Gastrocnemius medialis (tissue), 4 donors: Measurements from ENCODE around the gene TBX1. TPM values are rescaled to one million over a fixed set of nuclear protein-coding genes. Genes with fewer than 3 reads are reported as not detected.
A peak's percentile ranks its signal among the peaks of the same experiment; 100 is the strongest.

ENCODE experiments used
- ATAC-seq, 2 donors: fragments of 150-250 bp; one replicate each; pipeline ENCODE4 v1.9.1; 2016
- DNase-seq, 2 donors: peaks; one replicate each; pipeline ENCODE4 v3.0.0-alpha.2; 2019
- H3K27ac ChIP-seq, 4 donors: fragments of 200-600 bp; sonication (generic); 1 replicate in 1 of 4; 2 replicates in 3 of 4; pipeline ENCODE4 v1.5.1; 2016 to 2018; ENCODE audit warnings: mild to moderate bottlenecking in 2 of 4, moderate library complexity in 1 of 4
- H3K27me3 ChIP-seq, 3 donors: fragments of 200-600 bp; sonication (generic) in 2 of 3; 1 replicate in 1 of 3; 2 replicates in 2 of 3; pipeline versions ENCODE4 v1.5.1 to v1.6.0; 2016 to 2019; ENCODE audit warnings: mild to moderate bottlenecking in 1 of 3, moderate library complexity in 1 of 3
- H3K36me3 ChIP-seq, 2 donors: fragments of 200-600 bp; sonication (generic) in 1 of 2; one replicate each; pipeline ENCODE4 v1.5.1; 2017 to 2018
- H3K4me1 ChIP-seq, 2 donors: fragments of 200-600 bp; sonication (generic) in 1 of 2; one replicate each; pipeline ENCODE4 v1.5.1; 2016 to 2017; ENCODE audit warnings: mild to moderate bottlenecking in 2 of 2
- H3K4me3 ChIP-seq, 4 donors: fragments of 200-600 bp; sonication (generic) in 3 of 4; 1 replicate in 1 of 4; 2 replicates in 3 of 4; pipeline ENCODE4 v1.5.1; 2016 to 2019; ENCODE audit warnings: mild to moderate bottlenecking in 2 of 4
- H3K9me3 ChIP-seq, 3 donors: fragments of 200-600 bp; sonication (generic) in 2 of 3; 1 replicate in 1 of 3; 2 replicates in 2 of 3; pipeline ENCODE4 v1.5.1; 2016 to 2019
- POLR2A ChIP-seq, 2 donors: fragments of 450-650 bp; IDR thresholded peaks; one replicate each; pipeline ENCODE4 v1.6.1; 2017; ENCODE audit warnings: antibody characterized with exemption in 2 of 2, mild to moderate bottlenecking in 2 of 2, moderate library complexity in 2 of 2
- in situ Hi-C, 4 donors: fragments of 200-750 bp; cut with MboI; loops; one replicate each; pipeline versions ENCODE4 v1.15.0 to v1.8.0; 2017; ENCODE audit warnings: low sequenced_read_pairs in 4 of 4
- intact Hi-C: fragments of 100-400 bp; cut with DNase I; formaldehyde crosslinking; loops from one replicate; pipeline ENCODE4 v1.15.1; 2023; ENCODE audit warnings: low total_unique reads
- total RNA-seq, 4 donors: library from RNA; depleted of rRNA; stranded (reverse); fragments of >200 nt; gene quantifications; one replicate each; pipeline versions ENCODE4 v1.1.0 to v1.2.3, GENCODE V29; 2016
- TF ChIP-seq, protein P1 (sequence below), 5 experiments: fragments of 450-650 bp in 3 of 5; fragments of 200-600 bp in 2 of 5; sonication (generic) in 2 of 5; IDR thresholded peaks in 4 of 5; conservative IDR thresholded peaks in 1 of 5; 1 replicate in 4 of 5; 2 replicates in 1 of 5; pipeline ENCODE4 v1.5.1; 2016 to 2019; ENCODE audit warnings: antibody characterized with exemption in 5 of 5, mild to moderate bottlenecking in 3 of 5, moderate library complexity in 3 of 5

The TBX1 gene
- total RNA-seq: 10 to 100 TPM; 27.9 to 38.9 (median 36.3) TPM

DNA sequence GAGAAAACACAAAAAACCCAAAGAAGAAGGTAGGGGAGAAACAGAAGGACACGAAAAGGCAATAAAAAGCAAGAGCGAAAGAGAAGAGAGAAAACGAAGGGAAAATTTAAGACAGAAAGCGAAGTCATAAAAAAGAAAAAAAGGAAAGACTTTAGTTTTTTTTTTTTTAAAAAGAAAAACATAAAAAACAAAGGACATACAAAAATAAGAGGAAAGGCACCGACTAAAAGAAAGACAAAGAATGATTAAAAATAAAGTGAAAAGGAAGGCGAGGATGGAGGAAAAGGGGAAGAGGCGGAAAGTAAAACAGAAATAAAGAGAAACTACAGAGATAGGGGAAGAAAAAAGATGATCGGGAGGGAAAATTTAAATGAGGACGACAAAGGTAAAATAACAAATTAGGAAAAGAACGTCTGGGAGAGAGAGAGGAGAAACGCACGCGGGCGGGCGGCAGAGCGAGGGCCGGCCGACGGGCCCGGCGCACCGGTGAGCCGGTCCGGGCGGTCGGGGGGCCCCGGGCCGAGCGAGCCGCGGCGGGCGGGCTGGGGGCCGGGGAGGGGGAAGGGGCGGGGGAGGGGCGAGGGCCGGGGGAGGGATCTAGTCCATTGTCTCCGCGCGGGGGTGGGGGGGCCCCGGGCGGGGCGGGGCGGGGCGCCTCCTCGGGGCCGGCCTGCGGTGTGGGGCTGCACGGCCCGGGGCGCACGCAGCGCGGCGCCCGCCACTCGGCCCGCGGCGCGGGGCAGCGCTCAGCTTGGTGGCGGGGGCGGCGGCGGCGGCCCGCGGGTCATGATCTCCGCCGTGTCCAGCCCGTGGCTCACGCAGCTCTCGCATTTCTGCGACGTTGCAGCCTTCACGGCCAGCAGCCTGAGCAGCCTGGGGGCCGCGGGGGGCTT is at the start of gene TBX1:
Gene TBX1 (plus strand): TSS at position 721 of the 893 bp plus-strand sequence. CDS start 66 bp downstream, at position 787.
- Histone ChIP-seq H3K36me3 (no peaks in the 10 kb centered on the region), H3K27me3 (peaks cover 23 to 44% (median 24%) of the 10 kb centered on the region in 3 donors), H3K9me3 (no peaks in the 10 kb centered on the region), H3K4me3 (peak within 1 kb of the TSS; percentile 51 to 54 (median 53)), H3K4me1 (peaks cover 4% of the 10 kb centered on the region in 2 donors), H3K27ac (peak within 1 kb of the TSS; percentile 79 to 81 (median 80))
- TF ChIP-seq, protein P1, sequence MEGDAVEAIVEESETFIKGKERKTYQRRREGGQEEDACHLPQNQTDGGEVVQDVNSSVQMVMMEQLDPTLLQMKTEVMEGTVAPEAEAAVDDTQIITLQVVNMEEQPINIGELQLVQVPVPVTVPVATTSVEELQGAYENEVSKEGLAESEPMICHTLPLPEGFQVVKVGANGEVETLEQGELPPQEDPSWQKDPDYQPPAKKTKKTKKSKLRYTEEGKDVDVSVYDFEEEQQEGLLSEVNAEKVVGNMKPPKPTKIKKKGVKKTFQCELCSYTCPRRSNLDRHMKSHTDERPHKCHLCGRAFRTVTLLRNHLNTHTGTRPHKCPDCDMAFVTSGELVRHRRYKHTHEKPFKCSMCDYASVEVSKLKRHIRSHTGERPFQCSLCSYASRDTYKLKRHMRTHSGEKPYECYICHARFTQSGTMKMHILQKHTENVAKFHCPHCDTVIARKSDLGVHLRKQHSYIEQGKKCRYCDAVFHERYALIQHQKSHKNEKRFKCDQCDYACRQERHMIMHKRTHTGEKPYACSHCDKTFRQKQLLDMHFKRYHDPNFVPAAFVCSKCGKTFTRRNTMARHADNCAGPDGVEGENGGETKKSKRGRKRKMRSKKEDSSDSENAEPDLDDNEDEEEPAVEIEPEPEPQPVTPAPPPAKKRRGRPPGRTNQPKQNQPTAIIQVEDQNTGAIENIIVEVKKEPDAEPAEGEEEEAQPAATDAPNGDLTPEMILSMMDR (IDR thresholded peaks at IDR 0.05 in 4 of 5, conservative IDR thresholded peaks at IDR 0.05 in 1 of 5): no peak
- TF ChIP-seq POLR2A (IDR thresholded peaks at IDR 0.05): peak; percentile 72 to 78
- in situ Hi-C loops (no loop called here), intact Hi-C loops (no loop called here)
- peak; percentile 19 to 50 for ATAC-seq
- DNase-seq: no peak

DNA sequence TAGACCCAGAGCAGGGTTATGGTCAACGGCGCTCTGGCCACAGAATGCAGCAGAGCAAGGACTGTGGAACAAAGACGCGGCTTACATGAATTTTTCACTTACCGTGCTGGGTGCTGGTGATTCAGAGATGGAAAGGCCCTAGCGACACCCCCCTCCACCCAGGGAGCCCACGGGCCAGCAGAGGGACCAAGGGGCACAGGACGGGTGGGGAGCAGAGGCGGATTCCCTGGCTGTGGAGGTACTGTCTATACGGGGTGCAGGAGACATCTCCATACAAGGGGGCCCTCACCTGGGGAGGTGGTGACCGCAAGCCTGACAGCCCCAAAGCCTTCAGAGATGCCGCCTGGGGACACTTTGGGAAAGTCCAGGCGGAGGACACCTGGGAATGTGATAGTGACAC is 47.3 kb upstream of the TBX1 start:
- Histone ChIP-seq H3K27me3 (peaks cover 0 to 6% (median 4%) of the 10 kb centered on the region in 3 donors), H3K27ac (no peak overlapping the region), H3K9me3 (no peaks in the 10 kb centered on the region), H3K4me3 (no peak overlapping the region), H3K36me3 (no peaks in the 10 kb centered on the region), H3K4me1 (peaks cover 15 to 27% of the 10 kb centered on the region in 2 donors)
- ATAC-seq (no peak), DNase-seq (no peak)
- in situ Hi-C loops: loop anchor here in 1 of 4 donors (5.0 kb wide), 1 partner anchor 36 kb away; no protein-coding TSS in a partner anchor
- TF ChIP-seq POLR2A (IDR thresholded peaks at IDR 0.05): no peak
- TF ChIP-seq, protein P1 (IDR thresholded peaks at IDR 0.05 in 4 of 5, conservative IDR thresholded peaks at IDR 0.05 in 1 of 5): no peak
- intact Hi-C loops: no loop called here

DNA sequence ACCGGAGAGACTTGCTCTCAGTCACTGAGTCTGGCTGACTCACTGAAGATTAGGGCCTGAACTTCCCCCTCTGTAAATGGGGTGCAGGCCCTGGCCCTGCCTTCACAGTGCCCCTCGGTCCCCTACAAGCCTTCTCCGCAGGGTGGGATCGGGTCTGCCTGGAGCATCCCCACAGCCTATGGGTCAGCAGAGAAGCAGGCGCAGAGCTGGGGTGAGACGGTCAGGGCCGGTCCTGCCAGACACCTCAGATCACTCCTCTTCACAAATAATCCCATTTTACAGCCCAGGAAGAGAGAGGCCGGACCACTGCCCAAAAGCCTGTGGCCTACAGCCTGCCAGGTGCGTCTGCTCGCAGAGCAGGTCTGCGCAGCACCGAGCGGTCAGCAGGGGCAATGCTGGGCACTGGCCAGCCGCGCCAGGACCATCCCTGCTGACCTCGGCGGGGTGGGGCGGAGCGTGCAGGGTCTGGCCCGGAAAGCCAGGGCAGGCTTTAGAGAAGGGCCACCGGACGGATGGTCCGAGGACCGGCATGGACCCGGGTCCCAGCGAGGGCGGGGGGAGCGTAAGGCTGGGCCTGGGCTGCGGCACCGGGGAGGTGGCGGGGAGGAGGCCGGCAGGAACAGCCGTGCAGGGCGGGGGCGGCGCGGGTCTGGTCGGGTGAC is 46.8 kb upstream of the TBX1 start:
- in situ Hi-C loops (loop anchor here in 1 of 4 donors (5.0 kb wide), 1 partner anchor 36 kb away; no protein-coding TSS in a partner anchor), intact Hi-C loops (no loop called here)
- TF ChIP-seq, protein P1 (IDR thresholded peaks at IDR 0.05 in 4 of 5, conservative IDR thresholded peaks at IDR 0.05 in 1 of 5): no peak
- TF ChIP-seq POLR2A (IDR thresholded peaks at IDR 0.05): no peak
- H3K4me3 ChIP-seq: peak overlapping the region; percentile 53 to 59 (median 55)
- H3K27ac ChIP-seq: no peak overlapping the region
- DNase-seq (no peak), ATAC-seq (peak; percentile 8 to 22)
- H3K4me1 ChIP-seq: peaks cover 13 to 26% of the 10 kb centered on the region in 2 donors
- peaks cover 0 to 6% (median 4%) of the 10 kb centered on the region in 3 donors for H3K27me3 ChIP-seq
- no peaks in the 10 kb centered on the region for H3K36me3 ChIP-seq
- no peaks in the 10 kb centered on the region for H3K9me3 ChIP-seq

DNA sequence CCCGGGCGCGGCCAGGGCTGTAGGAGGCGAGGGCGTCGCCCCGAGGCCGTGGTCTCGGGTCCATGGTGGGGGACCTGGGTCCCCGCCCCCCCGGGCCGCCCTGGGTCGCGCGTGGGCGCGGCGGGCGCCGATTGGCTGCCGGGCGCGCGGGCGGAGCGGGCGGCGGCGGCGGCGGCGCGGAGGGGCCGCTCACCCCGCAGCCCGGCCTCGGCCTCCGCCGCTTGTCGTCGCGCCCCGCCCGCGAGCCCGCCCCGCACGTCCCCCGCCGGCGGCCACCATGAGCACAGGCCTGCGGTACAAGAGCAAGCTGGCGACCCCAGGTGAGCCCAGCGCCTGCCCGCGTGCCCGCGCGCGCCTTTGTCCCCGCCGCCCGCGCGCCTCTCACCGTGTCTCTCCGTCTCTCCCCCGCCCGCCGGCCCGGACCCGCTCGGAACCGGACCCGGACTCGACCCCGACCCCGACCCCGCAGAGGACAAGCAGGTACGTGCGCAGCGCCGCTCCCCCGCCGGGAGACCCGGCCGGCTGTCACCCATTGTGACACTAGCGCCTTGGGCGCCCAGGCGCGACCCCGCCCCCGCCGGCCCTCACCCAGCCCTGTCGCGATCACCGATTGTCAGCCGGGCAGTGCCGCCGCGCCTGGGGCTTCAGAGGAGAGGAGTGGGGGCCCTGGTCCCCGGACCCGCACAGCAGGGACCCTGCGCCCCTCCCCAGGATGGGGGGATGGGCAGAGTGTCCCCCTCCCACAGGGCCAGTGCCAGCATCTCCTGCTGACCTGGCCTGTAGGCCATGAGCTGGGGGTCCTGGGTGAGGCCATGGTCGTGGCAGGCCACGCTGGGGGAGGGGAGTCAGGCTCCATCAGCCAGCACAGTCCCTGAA is 46.0 kb upstream of the TBX1 start, which contains the start of gene SEPTIN5:
Gene SEPTIN5 (plus strand): TSS at position 192 of the 876 bp plus-strand sequence. CDS start 86 bp downstream, at position 278.
- peak within 1 kb of the TSS; percentile 59 to 70 (median 64) for H3K4me3 ChIP-seq
- ATAC-seq (peak; percentile 24 to 25), DNase-seq (no peak)
- H3K4me1 ChIP-seq: peaks cover 7 to 23% of the 10 kb centered on the region in 2 donors
- no peaks in the 10 kb centered on the region for H3K9me3 ChIP-seq
- intact Hi-C loops (no loop called here), in situ Hi-C loops (loop anchor here in 1 of 4 donors (5.0 kb wide), 1 partner anchor 37 kb away; no protein-coding TSS in a partner anchor)
- peak within 1 kb of the TSS; percentile 15 to 34 (median 26) for H3K27ac ChIP-seq
- H3K27me3 ChIP-seq: peaks cover 0 to 6% (median 4%) of the 10 kb centered on the region in 3 donors
- no peaks in the 10 kb centered on the region for H3K36me3 ChIP-seq
- TF ChIP-seq POLR2A (IDR thresholded peaks at IDR 0.05): no peak
- TF ChIP-seq, protein P1 (IDR thresholded peaks at IDR 0.05 in 4 of 5, conservative IDR thresholded peaks at IDR 0.05 in 1 of 5): no peak
